Mucosa of descending colon (tissue), 3 donors: ENCODE data around the gene TFEB. TPM values are rescaled to one million over a fixed set of nuclear protein-coding genes. Genes with fewer than 3 reads are reported as not detected.
A peak's percentile ranks its signal among the peaks of the same experiment; 100 is the strongest.

Source experiments
- ATAC-seq: fragments of 200-7000 bp; cut with Tn5 transposase; one replicate; pipeline ENCODE4 v1.9.1; 2020; ENCODE audit warnings: mild to moderate bottlenecking, moderate library complexity
- DNase-seq, 3 donors: peaks; one replicate each; pipeline ENCODE4 v3.0.0-alpha.2; 2020
- H3K36me3 ChIP-seq: fragments of 200-600 bp; one replicate; pipeline ENCODE4 v1.8.0; 2021; ENCODE audit warnings: low read depth, mild to moderate bottlenecking
- H3K4me1 ChIP-seq: fragments of 200-600 bp; one replicate; pipeline ENCODE4 v1.8.0; 2021; ENCODE audit warnings: low read depth, mild to moderate bottlenecking
- H3K4me3 ChIP-seq: fragments of 200-600 bp; one replicate; pipeline ENCODE4 v1.8.0; 2021; ENCODE audit warnings: mild to moderate bottlenecking
- H3K9me3 ChIP-seq: fragments of 200-600 bp; one replicate; pipeline ENCODE4 v1.8.0; 2021; ENCODE audit warnings: mild to moderate bottlenecking
- CTCF ChIP-seq: fragments of 200-600 bp; IDR thresholded peaks from one replicate; pipeline ENCODE4 v1.8.0; 2022; ENCODE audit warnings: antibody characterized with exemption, mild to moderate bottlenecking
- intact Hi-C, 2 donors: fragments of 100-400 bp; cut with DNase I in 1 of 2; cut with micrococcal nuclease in 1 of 2; formaldehyde crosslinking; loops; one replicate each; pipeline versions ENCODE4 v1.11.0 to v1.11.1; 2022; cut with DNase I, micrococcal nuclease
- total RNA-seq, 3 donors: library from RNA; stranded (reverse); fragmentation: NEBNext Ultra II Directional in 2 of 3; extraction: Animal tissue kit (Norgen Biotek cat#: 25700) in 2 of 3; gene quantifications; one replicate each; pipeline versions ENCODE4 v1.2.1 to v1.2.4, GENCODE V29; 2021 to 2023
- donor health status: DM: no; HTN: no; CAD: no; lungs with moderate emphysema.
- donor health status: DM: no; HTN: no; CAD: no.
- donor health status: DM: no; HTN: yes; CAD: no.

The TFEB gene
- total RNA-seq, 3 donors from 2014 or later, result 35.2 to 44.5 (median 40.2) TPM

DNA sequence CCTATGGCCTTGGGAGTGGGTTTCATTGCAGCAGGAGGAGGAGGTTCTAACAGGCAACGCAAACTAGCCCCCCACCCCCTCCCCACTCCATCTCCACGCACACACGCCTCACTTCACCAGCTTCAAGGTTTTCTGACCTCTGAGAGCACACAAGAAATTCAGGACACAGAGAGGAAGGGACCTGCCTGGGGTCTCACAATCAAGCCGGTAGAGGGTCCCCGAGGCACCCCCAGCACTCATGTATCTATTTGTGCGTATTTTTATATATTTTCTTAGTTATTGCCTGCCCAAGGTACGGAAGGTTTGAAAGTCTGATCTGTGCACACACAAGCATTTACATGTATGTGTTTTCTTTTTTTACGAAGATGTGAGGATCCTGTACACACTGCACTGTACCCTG, 80.2 kb downstream of the TFEB start:
- Histone ChIP-seq H3K9me3 (no peaks in the 10 kb centered on the region), H3K36me3 (no peaks in the 10 kb centered on the region), H3K4me1 (no peaks in the 10 kb centered on the region), H3K4me3 (no peak overlapping the region)
- ATAC-seq (no peak), DNase-seq (no peak)
- TF ChIP-seq CTCF, result no peak
- intact Hi-C loops, result no loop called here

DNA sequence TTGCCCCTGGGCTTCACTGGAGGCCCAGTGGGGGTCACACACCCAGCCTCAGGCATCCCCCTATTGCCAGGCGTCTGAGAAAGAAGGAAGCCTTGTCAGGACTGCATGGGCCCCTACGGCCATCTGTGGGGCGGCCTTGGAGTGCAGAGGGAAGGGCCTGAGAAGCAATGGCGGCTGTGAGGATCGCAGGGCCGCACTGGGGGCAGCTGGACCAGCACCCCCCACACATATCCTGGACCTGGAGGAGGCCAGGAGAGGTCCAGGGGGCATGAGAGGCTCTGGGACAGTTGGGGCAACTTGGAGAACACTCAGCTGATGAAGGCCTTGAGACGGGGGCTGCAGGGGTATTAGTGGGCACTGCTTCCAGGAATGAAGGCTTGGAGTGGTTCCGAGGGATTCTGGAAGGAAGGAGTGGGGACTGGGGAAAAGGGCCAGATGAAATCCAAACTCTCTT, 80.7 kb downstream of the TFEB start:
- intact Hi-C loops, result no loop called here
- Histone ChIP-seq H3K4me3 (no peak overlapping the region), H3K4me1 (no peaks in the 10 kb centered on the region), H3K9me3 (no peaks in the 10 kb centered on the region), H3K36me3 (no peaks in the 10 kb centered on the region)
- TF ChIP-seq CTCF, result no peak
- DNase-seq (no peak), ATAC-seq (no peak)

DNA sequence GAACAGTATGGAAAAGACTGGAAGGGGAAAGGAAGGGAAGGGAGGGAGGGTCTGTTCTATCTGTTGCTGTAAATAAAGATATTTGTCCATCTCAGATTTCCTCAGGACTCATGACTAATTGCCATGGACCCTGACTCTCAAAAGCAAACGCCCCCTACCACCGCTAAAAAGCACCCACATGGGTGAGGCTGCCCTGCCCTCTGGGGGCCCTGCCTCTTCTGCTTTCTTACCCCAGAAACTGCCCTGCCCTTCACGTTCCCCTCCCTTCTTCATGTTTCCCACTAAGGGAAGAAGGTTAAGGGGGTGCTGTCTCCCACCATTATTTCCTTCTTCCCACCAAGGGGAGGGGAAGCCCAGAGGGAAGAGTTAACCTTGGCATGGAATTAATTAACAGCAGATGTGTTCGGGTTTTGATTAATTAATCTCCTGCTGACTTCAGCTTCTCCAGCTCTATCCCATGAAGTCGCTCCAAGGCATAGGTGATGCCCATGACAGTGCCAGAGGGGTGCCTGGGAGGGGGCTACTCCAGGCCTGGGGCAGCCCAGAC, 81.2 kb downstream of the TFEB start:
- no peak for ATAC-seq
- Histone ChIP-seq H3K4me3 (no peak overlapping the region), H3K9me3 (no peaks in the 10 kb centered on the region), H3K4me1 (no peaks in the 10 kb centered on the region), H3K36me3 (no peaks in the 10 kb centered on the region)
- intact Hi-C loops, result no loop called here
- DNase-seq, result no peak
- no peak for TF ChIP-seq CTCF

- Histone ChIP-seq H3K36me3 (no peaks in the 10 kb centered on the region), H3K4me3 (no peak overlapping the region), H3K9me3 (no peaks in the 10 kb centered on the region), H3K4me1 (no peaks in the 10 kb centered on the region)
- TF ChIP-seq CTCF, result no peak
- ATAC-seq (no peak), DNase-seq (no peak)
- intact Hi-C loops, result no loop called here
Observed at GRCh38 chr6:41653691-41654090, 81.7 kb downstream of the TFEB start.

- DNase-seq (no peak), ATAC-seq (peak; percentile 52)
- no peak for TF ChIP-seq CTCF
- Histone ChIP-seq H3K4me3 (no peak overlapping the region), H3K36me3 (no peaks in the 10 kb centered on the region), H3K9me3 (no peaks in the 10 kb centered on the region), H3K4me1 (no peaks in the 10 kb centered on the region)
- intact Hi-C loops, result no loop called here
Observed at GRCh38 chr6:41652866-41653652, 82.3 kb downstream of the TFEB start.
